ENCODE results near the gene RNF217.

RNF217 gene

GRCh38 chr6:125078602-125079321, 116.5 kb downstream of the RNF217 start:
- no peak for TF ChIP-seq CTCF (IDR thresholded peaks at IDR 0.05; ENCODE audit: low read depth, low read length)
- no peak for DNase-seq (ENCODE audit: extremely low read depth, low read depth)

GRCh38 chr6:125082908-125083683, 120.9 kb downstream of the RNF217 start:
- no peak for DNase-seq (ENCODE audit: extremely low read depth, low read depth)
- no peak for TF ChIP-seq CTCF (IDR thresholded peaks at IDR 0.05; ENCODE audit: low read depth, low read length)

GRCh38 chr6:125083684-125083990, 121.4 kb downstream of the RNF217 start:
- DNase-seq (ENCODE audit: extremely low read depth, low read depth), result no peak
- TF ChIP-seq CTCF (IDR thresholded peaks at IDR 0.05; ENCODE audit: low read depth, low read length), result no peak

- DNase-seq (ENCODE audit: extremely low read depth, low read depth), result no peak
- TF ChIP-seq CTCF (IDR thresholded peaks at IDR 0.05; ENCODE audit: low read depth, low read length), result no peak
Observed at GRCh38 chr6:125086716-125087115, 124.5 kb downstream of the RNF217 start.

GRCh38 chr6:125088963-125089362, 126.7 kb downstream of the RNF217 start:
- DNase-seq (ENCODE audit: extremely low read depth, low read depth), result no peak
- no peak for TF ChIP-seq CTCF (IDR thresholded peaks at IDR 0.05; ENCODE audit: low read depth, low read length)

- no peak for DNase-seq (ENCODE audit: extremely low read depth, low read depth)
- TF ChIP-seq CTCF (IDR thresholded peaks at IDR 0.05; ENCODE audit: low read depth, low read length), result no peak
Observed at GRCh38 chr6:125094563-125094962, 132.3 kb downstream of the RNF217 start.

GRCh38 chr6:125095580-125096301, 133.5 kb downstream of the RNF217 start:
- peak; percentile 34 for DNase-seq (ENCODE audit: extremely low read depth, low read depth)
- no peak for TF ChIP-seq CTCF (IDR thresholded peaks at IDR 0.05; ENCODE audit: low read depth, low read length)

Data from AG09319 (cell line).